ENCODE measurements around the gene SCN5A.
A peak's percentile ranks its signal among the peaks of the same experiment; 100 is the strongest.

Gene SCN5A

DNA sequence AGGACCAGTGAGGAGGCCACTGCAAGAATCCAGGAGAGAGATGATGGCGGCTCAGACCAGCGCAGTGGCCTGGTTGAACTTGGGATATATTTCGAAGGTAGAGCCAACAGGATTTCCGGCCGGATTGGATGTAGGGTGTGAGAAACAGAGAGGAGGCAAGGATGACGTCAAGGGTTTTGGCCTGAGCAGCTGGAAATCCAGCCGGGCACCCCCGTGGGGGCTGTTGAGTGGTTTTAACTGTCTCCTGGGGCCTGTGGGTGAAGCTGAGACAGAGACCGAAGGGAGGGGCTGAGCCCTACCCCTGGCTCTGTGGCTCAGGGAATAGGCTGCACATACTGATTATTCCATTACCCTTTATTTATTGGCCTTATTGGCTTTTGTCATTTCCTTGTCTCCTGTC lies 107.7 kb downstream of the SCN5A start:
- no peak for FAIRE-seq
- no peak for DNase-seq (ENCODE audit: insufficient read length)
- TF ChIP-seq TAF1 (IDR thresholded peaks at IDR 0.05; ENCODE audit: borderline replicate concordance, low read depth, low read length), result no peak
- TF ChIP-seq POLR2A (IDR thresholded peaks at IDR 0.05; ENCODE audit: low read depth, low read length), result no peak
- no peak for TF ChIP-seq POLR2AphosphoS5 (IDR thresholded peaks at IDR 0.05; ENCODE audit: low read depth, low read length)

DNA sequence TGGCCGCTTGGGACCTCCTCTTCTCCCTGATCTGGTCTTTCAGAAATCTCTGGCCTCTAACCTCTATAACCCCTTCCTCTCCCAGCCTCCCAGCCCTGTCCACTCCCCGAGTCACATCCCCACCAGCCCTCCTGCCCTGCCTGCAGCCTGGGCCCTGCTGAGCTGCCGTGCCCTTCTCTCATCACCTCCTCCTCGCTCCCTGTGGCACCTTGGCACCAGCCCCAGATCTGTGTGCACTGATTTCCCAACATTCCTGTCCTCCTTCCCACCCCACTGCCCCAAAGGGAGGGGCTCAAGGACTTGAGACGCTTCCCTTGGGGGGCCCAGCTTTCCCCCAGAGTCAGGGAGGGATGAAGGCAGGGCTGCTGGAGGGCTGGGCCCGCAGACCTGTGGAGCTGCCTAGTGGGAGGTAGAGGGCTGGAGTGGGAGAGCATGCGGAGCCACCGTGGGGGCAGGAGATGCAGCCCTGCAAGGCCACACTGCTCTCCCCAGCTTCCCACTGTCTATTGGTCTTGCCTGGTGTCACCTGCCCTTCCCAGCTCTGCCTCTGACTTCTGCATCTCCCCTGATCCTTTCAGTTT lies 110.6 kb downstream of the SCN5A start:
- no peak for FAIRE-seq
- no peak for TF ChIP-seq TAF1 (IDR thresholded peaks at IDR 0.05; ENCODE audit: borderline replicate concordance, low read depth, low read length)
- no peak for TF ChIP-seq POLR2AphosphoS5 (IDR thresholded peaks at IDR 0.05; ENCODE audit: low read depth, low read length)
- TF ChIP-seq POLR2A (IDR thresholded peaks at IDR 0.05; ENCODE audit: low read depth, low read length), result no peak
- no peak for DNase-seq (ENCODE audit: insufficient read length)

DNA sequence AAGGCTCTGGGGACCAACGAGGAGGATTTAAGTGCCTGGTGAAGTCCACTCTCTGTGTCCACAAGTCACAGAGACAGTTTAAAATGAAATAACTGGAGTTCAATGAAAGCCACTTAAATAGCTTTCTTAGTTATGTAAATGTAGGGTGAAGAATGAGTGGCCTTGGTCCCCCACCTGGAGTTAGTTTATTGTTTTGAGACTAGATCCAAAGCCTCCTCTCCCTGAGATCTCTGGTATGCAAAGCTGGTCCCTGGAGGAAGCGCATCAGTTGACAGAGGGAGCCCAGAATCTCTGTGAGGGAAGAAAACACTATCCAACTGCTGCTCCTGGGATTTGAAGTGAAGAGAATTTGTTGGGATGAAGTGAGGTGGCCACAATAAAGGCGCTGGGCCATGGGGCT lies 112.8 kb downstream of the SCN5A start:
- TF ChIP-seq POLR2A (IDR thresholded peaks at IDR 0.05; ENCODE audit: low read depth, low read length) (no peak), TAF1 (IDR thresholded peaks at IDR 0.05; ENCODE audit: borderline replicate concordance, low read depth, low read length) (no peak), POLR2AphosphoS5 (IDR thresholded peaks at IDR 0.05; ENCODE audit: low read depth, low read length) (no peak)
- no peak for FAIRE-seq
- DNase-seq (ENCODE audit: insufficient read length), result no peak

DNA sequence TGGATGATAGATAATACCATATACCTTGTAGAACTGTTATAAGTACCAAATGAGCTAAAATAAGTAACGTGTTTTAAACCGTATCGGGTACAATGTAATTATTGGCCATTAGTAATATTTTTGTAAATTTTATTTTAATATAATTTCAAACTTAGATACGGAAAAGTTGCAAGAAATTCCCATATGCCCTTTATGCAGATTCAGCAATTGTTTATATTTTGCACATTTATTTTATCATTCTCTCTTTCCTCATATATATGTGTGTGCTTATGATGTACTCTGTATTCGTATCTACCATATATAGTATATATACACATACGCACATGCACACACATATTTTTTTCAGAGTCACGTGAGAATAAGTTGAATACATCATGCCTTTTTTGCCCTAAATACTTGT lies 114.9 kb downstream of the SCN5A start:
- TF ChIP-seq TAF1 (IDR thresholded peaks at IDR 0.05; ENCODE audit: borderline replicate concordance, low read depth, low read length) (no peak), POLR2AphosphoS5 (IDR thresholded peaks at IDR 0.05; ENCODE audit: low read depth, low read length) (no peak), POLR2A (IDR thresholded peaks at IDR 0.05; ENCODE audit: low read depth, low read length) (no peak)
- FAIRE-seq (no peak), DNase-seq (ENCODE audit: insufficient read length) (no peak)

DNA sequence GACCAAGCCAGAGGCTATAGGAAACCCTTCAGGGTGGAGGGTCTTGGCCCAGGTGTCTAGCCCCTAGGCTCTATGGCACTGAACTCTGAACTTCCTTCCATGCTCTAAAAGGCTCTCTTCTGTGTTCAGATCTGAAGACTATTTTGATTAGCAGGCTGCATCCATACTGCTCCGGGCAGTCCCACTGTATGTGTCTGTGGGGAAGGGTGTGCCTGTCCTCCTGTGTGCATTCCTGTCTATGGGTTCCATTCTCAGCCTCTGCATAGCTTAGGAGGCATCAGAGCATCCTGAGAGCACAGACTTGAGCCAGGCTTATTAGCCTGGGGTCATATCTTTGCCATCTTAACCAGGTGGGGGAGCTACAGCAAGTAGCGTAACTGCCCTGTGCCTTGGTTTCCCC lies 115.3 kb downstream of the SCN5A start:
- DNase-seq (ENCODE audit: insufficient read length), result no peak
- TF ChIP-seq POLR2AphosphoS5 (IDR thresholded peaks at IDR 0.05; ENCODE audit: low read depth, low read length) (no peak), TAF1 (IDR thresholded peaks at IDR 0.05; ENCODE audit: borderline replicate concordance, low read depth, low read length) (no peak), POLR2A (IDR thresholded peaks at IDR 0.05; ENCODE audit: low read depth, low read length) (no peak)
- FAIRE-seq, result no peak

DNA sequence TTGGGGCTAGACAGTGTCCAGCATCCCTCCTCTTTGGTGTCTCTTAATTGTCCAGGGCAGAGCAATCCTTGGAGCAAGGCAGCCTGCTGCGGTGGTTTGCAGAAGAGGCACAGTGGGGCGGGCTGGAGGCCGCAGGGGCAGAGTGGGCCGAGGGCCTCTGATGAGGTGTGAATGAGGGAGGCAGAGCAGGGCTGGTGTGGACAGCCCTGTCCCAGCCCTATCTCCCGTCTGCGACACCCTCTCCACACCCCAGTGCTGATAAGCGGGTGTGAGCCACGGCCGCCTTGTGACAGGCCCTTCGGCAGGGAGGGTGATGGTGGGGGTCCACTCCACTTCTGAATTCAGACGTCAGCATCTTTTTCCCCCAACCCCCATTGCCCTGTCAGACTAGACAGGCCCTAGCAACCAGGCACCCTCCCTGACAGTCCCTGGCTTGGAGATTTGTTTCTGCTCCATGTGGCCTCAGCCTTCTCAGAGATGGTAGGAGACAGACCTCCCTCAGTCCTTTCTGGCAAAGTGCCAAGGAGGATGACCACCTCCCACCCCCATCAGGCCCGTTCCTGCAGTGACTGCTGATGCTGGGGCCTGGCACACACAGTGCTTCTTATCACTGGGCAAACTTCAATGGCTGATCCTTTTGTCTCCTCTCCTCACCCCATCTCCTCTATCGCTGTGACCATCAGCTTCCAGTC lies 116.1 kb downstream of the SCN5A start:
- no peak for FAIRE-seq
- DNase-seq (ENCODE audit: insufficient read length), result no peak
- no peak for TF ChIP-seq POLR2AphosphoS5 (IDR thresholded peaks at IDR 0.05; ENCODE audit: low read depth, low read length)
- TF ChIP-seq POLR2A (IDR thresholded peaks at IDR 0.05; ENCODE audit: low read depth, low read length), result no peak
- no peak for TF ChIP-seq TAF1 (IDR thresholded peaks at IDR 0.05; ENCODE audit: borderline replicate concordance, low read depth, low read length)

DNA sequence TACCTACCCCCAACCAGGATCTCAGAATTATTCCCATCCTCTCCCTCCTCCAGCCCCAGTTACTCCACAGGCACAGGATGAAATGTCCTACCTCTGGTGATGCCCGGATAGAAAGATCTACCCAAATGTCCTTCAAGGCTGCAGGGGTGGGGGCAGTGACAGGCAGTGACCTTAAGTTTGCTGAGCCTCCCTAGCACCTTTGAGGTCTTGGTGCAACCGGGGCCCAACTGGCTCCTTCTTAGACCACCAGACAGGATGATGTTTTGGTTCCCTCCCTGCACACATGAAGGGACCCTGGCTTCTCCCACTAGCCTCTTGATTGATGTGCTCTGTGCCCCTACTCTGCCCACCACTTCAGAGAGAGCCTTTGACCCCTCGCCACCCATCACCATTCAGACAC lies 117.0 kb downstream of the SCN5A start:
- TF ChIP-seq TAF1 (IDR thresholded peaks at IDR 0.05; ENCODE audit: borderline replicate concordance, low read depth, low read length) (no peak), POLR2A (IDR thresholded peaks at IDR 0.05; ENCODE audit: low read depth, low read length) (no peak), POLR2AphosphoS5 (IDR thresholded peaks at IDR 0.05; ENCODE audit: low read depth, low read length) (no peak)
- FAIRE-seq (no peak), DNase-seq (ENCODE audit: insufficient read length) (no peak)

DNA sequence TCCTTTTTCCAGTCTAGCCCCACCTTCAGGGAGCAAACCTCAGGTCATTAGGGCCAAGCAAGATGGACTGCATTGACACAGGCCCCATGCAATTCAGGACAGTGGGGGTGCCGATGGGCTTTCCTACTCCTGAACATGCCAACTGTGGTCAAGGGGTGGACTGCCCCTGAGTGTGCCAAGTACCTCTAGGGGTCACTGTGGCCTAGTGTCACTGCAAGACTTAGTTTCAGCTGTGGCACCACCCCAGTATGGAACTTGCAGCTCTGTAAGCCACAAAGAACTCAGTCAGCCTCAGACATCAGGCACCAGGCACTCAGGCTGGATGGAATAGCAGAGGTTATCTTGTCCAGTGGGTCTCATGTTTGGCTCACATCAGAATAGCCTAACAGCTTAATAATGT lies 121.0 kb downstream of the SCN5A start:
- TF ChIP-seq POLR2AphosphoS5 (IDR thresholded peaks at IDR 0.05; ENCODE audit: low read depth, low read length), result no peak
- TF ChIP-seq TAF1 (IDR thresholded peaks at IDR 0.05; ENCODE audit: borderline replicate concordance, low read depth, low read length), result no peak
- no peak for TF ChIP-seq POLR2A (IDR thresholded peaks at IDR 0.05; ENCODE audit: low read depth, low read length)
- FAIRE-seq, result no peak
- no peak for DNase-seq (ENCODE audit: insufficient read length)

DNA sequence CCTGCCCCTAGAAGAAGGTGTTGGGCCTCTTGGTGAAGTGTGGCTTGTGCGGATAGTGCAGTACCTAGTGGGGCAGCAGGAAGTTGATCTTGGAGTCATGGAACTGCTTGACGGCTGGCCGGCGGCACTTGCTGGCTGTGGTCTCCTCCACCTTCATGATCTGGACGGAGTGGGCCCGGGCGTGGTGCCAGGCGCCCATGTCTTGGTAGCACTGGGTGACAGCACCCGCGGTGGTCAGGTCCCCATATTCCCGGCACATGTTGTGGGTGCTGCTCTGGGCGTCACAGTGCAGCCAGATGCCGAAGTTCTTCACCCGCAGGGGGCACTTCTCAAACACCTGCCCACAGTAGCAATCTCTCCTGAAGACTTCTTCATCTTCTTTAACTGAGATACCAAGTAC lies 122.7 kb downstream of the SCN5A start:
- no peak for TF ChIP-seq POLR2AphosphoS5 (IDR thresholded peaks at IDR 0.05; ENCODE audit: low read depth, low read length)
- no peak for TF ChIP-seq POLR2A (IDR thresholded peaks at IDR 0.05; ENCODE audit: low read depth, low read length)
- no peak for TF ChIP-seq TAF1 (IDR thresholded peaks at IDR 0.05; ENCODE audit: borderline replicate concordance, low read depth, low read length)
- FAIRE-seq, result peak; percentile 30
- DNase-seq (ENCODE audit: insufficient read length), result no peak

DNA sequence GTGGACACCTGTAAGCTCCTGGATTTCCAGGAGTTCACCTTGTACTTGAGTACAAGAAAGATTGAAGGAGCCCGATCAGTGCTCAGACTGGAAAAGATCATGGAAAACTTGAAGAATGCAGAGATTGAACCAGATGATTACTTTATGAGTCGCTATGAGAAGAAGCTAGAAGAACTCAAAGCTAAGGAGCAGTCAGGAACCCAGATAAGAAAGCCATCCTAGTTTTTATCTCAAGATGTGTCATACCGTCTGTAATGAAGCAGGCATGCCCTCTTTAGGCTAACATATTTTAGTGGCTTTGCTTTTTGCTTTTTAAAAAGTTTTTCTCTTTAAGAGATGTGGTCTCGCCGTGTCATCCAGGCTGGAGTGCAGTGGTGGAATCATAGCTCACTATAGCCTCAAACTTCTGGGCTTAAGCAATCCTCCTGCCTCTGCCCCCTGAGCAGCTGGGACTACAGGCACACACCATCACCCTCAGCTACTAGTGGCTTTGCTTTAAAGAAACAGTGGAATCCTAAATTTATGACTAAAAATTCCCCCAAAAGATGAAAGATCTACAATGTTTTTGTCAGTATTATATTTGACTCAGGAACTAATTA lies 125.2 kb downstream of the SCN5A start:
- FAIRE-seq, result no peak
- TF ChIP-seq POLR2AphosphoS5 (IDR thresholded peaks at IDR 0.05; ENCODE audit: low read depth, low read length) (no peak), TAF1 (IDR thresholded peaks at IDR 0.05; ENCODE audit: borderline replicate concordance, low read depth, low read length) (no peak), POLR2A (IDR thresholded peaks at IDR 0.05; ENCODE audit: low read depth, low read length) (no peak)
- no peak for DNase-seq (ENCODE audit: insufficient read length)

DNA sequence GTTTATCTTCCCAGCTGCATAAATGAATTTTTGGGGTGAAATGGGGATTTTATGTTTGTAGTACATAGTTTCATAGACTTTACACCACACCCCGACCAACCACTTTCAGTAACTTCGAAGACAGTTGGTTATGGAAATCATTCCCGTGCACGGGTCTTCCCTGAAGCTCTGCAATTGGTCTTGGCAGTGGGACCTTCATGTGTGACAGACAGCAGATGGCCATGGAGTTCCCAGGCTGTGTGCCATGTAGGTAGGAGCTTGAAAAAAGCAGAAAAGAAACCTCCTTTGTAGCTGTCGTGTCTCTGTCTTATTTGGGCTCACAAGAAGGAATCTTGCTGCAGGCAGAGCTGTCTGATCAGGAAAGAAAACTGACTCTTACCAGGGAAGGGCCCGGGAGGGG lies 127.5 kb downstream of the SCN5A start:
- no peak for TF ChIP-seq POLR2AphosphoS5 (IDR thresholded peaks at IDR 0.05; ENCODE audit: low read depth, low read length)
- FAIRE-seq (no peak), DNase-seq (ENCODE audit: insufficient read length) (no peak)

DNA sequence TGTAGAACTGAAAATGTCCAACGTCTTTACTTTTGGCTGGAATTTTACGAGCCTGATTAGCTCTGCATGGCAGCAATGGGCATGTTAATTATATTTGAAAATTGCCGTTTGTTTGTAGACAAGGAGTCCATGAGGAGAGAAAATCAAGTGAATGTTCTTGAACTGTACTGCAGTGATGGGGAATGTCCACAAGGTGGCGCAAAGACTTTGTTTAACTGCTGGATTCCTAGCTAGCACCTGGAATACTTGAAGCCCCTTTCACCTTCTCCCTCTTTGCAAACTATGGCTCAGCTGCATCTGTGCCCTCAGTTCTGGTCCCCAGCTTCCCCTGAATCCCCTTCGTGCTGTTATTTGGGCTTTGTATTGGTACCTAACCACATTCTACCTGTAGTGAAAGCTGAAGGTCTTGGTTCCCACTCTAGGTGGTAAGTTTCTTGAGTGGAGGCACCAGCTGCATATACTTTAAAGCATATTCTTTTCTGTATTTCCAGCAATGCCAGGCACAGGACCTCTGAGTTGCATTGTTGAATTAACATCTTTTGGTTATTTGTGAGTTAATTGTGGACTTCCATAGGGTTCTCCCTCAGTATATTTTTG lies 128.0 kb downstream of the SCN5A start:
- no peak for TF ChIP-seq POLR2A (IDR thresholded peaks at IDR 0.05; ENCODE audit: low read depth, low read length)
- no peak for TF ChIP-seq TAF1 (IDR thresholded peaks at IDR 0.05; ENCODE audit: borderline replicate concordance, low read depth, low read length)
- no peak for TF ChIP-seq POLR2AphosphoS5 (IDR thresholded peaks at IDR 0.05; ENCODE audit: low read depth, low read length)
- FAIRE-seq (peak; percentile 90), DNase-seq (ENCODE audit: insufficient read length) (no peak)
